MCF 10A (cell line): ENCODE data around the gene CGB8. TPM values are rescaled to one million over a fixed set of nuclear protein-coding genes. Genes with fewer than 3 reads are reported as not detected.
"Not testable (repeated sequence)": the region's sequence is repeated elsewhere in the genome, so short reads cannot be mapped to it uniquely, and the experiment has no call there.

Experiments used
- BruUV-seq: library from RNA; stranded (reverse); fragments of 400-500 nt; replicated peaks from 2 replicates; lab custom pipeline; 2021; lab: Mats Ljungman, UMichigan
- CTCF ChIA-PET: fragments of 300-600 bp; sonication (Branson Sonifier 250); formaldehyde crosslinking; extraction: SDS; loops from one replicate; lab custom pipeline; 2021; ENCODE audit warnings: antibody characterized with exemption, inconsistent platforms; lab: Yijun Ruan, JAX
- POLR2A ChIA-PET: fragments of 300-600, 350-650 bp; sonication (Branson Sonifier 250); formaldehyde crosslinking; extraction: SDS; loops from one replicate; lab custom pipeline; 2020; ENCODE audit warnings: antibody characterized with exemption, inconsistent platforms; lab: Yijun Ruan, JAX
- DNase-seq: peaks from one replicate; pipeline ENCODE4 v3.0.0-alpha.2; 2018; ENCODE audit not compliant: unreplicated experiment
- H3K27ac Mint-ChIP-seq: one replicate; pipeline ENCODE4 v1.8.0; 2022; ENCODE audit warnings: mild to moderate bottlenecking, low read depth, mixed read lengths; ENCODE audit not compliant: unreplicated experiment
- H3K27me3 Mint-ChIP-seq: one replicate; pipeline ENCODE4 v1.8.0; 2022; ENCODE audit warnings: mixed read lengths; ENCODE audit not compliant: insufficient read depth, unreplicated experiment
- H3K36me3 Mint-ChIP-seq: one replicate; pipeline ENCODE4 v1.8.0; 2022; ENCODE audit warnings: mild to moderate bottlenecking, moderate library complexity, mixed read lengths; ENCODE audit not compliant: insufficient read depth, unreplicated experiment
- H3K4me1 Mint-ChIP-seq: one replicate; pipeline ENCODE4 v1.8.0; 2022; ENCODE audit warnings: mixed read lengths; ENCODE audit not compliant: insufficient read depth, unreplicated experiment
- H3K4me3 Mint-ChIP-seq: one replicate; pipeline ENCODE4 v1.8.0; 2022; ENCODE audit warnings: mild to moderate bottlenecking, moderate library complexity, mixed read lengths; ENCODE audit not compliant: unreplicated experiment
- H3K9me3 Mint-ChIP-seq: one replicate; pipeline ENCODE4 v1.8.0; 2022; ENCODE audit warnings: mixed read lengths; ENCODE audit not compliant: unreplicated experiment
- CTCF ChIP-seq: fragments of 200-600 bp; IDR thresholded peaks from one replicate; pipeline ENCODE4 v1.8.0; 2022; ENCODE audit warnings: antibody characterized with exemption, mild to moderate bottlenecking; ENCODE audit not compliant: unreplicated experiment
- intact Hi-C: fragments of 100-400 bp; cut with micrococcal nuclease; formaldehyde crosslinking; loops from 2 replicates; pipeline ENCODE4 v1.14.1; 2022
- total RNA-seq: library from RNA; stranded (reverse); gene quantifications from 2 replicates; pipeline ENCODE4 v1.2.3, GENCODE V29; 2022

Gene CGB8
- total RNA-seq, 1 experiment from 2014 or later = 1.3 TPM

DNA sequence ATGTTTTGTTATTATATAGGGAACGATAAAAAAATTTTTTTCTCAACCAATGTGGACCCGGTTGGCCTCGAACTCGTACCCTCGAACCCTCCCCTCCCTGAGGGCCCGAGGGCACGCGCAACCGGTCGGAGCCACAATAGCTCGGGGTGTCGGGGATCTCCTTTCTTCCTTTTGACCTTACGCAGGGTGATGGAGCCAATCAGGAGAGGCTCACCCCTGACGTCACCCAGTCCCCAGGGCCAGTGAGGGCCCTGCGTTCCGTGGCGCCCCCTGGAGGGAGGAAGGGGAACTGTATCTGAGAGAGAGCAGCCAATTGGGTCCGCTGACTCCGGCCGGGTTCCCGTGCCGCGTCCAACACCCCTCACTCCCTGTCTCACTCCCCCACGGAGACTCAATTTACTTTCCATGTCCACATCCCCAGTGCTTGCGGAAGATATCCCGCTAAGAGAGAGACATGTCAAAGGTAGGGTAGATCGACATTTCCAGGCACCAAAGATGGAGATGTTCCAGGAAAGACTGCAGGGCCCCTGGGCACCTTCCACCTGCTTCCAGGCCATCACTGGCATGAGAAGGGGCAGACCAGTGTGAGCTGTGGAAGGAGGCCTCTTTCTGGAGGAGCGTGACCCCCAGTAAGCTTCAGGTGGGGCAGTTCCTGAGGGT lies 17.1 kb downstream of the CGB8 start, which contains the start of gene CGB2:
Gene CGB2 (plus strand): TSS at position 249 of the 660 bp plus-strand sequence. CDS start 206 bp downstream, at position 455.
- H3K27me3 Mint-ChIP-seq, CTCF ChIA-PET, H3K36me3 Mint-ChIP-seq, H3K4me3 Mint-ChIP-seq, POLR2A ChIA-PET, H3K9me3 Mint-ChIP-seq, DNase-seq, H3K4me1 Mint-ChIP-seq, intact Hi-C loops, BruUV-seq, H3K27ac Mint-ChIP-seq: not testable (repeated sequence)
- TF ChIP-seq CTCF = peak; percentile 42

DNA sequence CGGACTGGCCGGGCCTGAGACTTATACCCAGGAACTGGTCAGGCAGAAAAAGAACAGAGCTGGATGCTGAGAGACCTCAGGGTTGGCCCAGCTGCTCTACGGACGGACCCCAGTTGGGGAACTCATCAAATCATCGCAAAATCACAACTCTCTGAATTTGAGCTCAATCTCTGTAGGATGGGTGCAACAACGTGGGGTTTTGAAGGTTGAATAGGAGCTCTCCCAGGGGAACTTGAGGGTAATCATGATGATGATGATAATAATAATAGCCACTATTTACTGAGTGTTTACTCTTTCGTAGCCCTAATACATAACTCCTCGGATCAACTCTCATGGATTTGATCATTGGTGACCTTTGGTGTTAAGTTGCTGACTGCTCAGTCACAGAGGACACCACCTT lies 18.6 kb downstream of the CGB8 start:
- DNase-seq, H3K4me1 Mint-ChIP-seq, H3K27ac Mint-ChIP-seq, H3K9me3 Mint-ChIP-seq, H3K4me3 Mint-ChIP-seq, intact Hi-C loops, POLR2A ChIA-PET, BruUV-seq, H3K36me3 Mint-ChIP-seq, H3K27me3 Mint-ChIP-seq: not testable (repeated sequence)
- CTCF ChIA-PET = interaction anchor here (0.6 to 0.7 kb wide), 2 partner anchors 27 to 1275 kb away, joined by 3 read pairs; partner anchors contain the start of gene CGB7

- CTCF ChIA-PET = interaction anchor here (0.6 to 0.7 kb wide), 2 partner anchors 28 to 1274 kb away, joined by 3 read pairs; partner anchors contain the start of gene CGB7
- H3K4me1 Mint-ChIP-seq, DNase-seq, BruUV-seq, H3K9me3 Mint-ChIP-seq, intact Hi-C loops, H3K27ac Mint-ChIP-seq, POLR2A ChIA-PET, H3K4me3 Mint-ChIP-seq, H3K27me3 Mint-ChIP-seq, H3K36me3 Mint-ChIP-seq: not testable (repeated sequence)
These were observed 19.2 kb downstream of the CGB8 start for GRCh38 chr19:49029749-49030148.

- not testable (repeated sequence) for H3K36me3 Mint-ChIP-seq
These were observed 20.2 kb downstream of the CGB8 start for GRCh38 chr19:49028686-49029085.

GRCh38 chr19:49025599-49025998 lies 23.3 kb downstream of the CGB8 start:
- H3K36me3 Mint-ChIP-seq, H3K27me3 Mint-ChIP-seq, DNase-seq, H3K27ac Mint-ChIP-seq, intact Hi-C loops, CTCF ChIA-PET, BruUV-seq, H3K4me3 Mint-ChIP-seq, POLR2A ChIA-PET, H3K9me3 Mint-ChIP-seq: not testable (repeated sequence)
- peaks cover 15% of the 10 kb centered on the region for H3K4me1 Mint-ChIP-seq

More at GRCh38 chr19:49028686-49029085, 20.2 kb downstream of the CGB8 start:
- H3K4me1 Mint-ChIP-seq, H3K27me3 Mint-ChIP-seq, POLR2A ChIA-PET, H3K27ac Mint-ChIP-seq, H3K4me3 Mint-ChIP-seq, DNase-seq, intact Hi-C loops, CTCF ChIA-PET, BruUV-seq, H3K9me3 Mint-ChIP-seq: not testable (repeated sequence)

- H3K4me1 Mint-ChIP-seq = peaks cover 15% of the 10 kb centered on the region
- H3K27me3 Mint-ChIP-seq, H3K27ac Mint-ChIP-seq, H3K9me3 Mint-ChIP-seq, BruUV-seq, H3K4me3 Mint-ChIP-seq, POLR2A ChIA-PET, intact Hi-C loops, CTCF ChIA-PET, DNase-seq, H3K36me3 Mint-ChIP-seq: not testable (repeated sequence)
These were observed 23.8 kb downstream of the CGB8 start for GRCh38 chr19:49025088-49025487.

DNA sequence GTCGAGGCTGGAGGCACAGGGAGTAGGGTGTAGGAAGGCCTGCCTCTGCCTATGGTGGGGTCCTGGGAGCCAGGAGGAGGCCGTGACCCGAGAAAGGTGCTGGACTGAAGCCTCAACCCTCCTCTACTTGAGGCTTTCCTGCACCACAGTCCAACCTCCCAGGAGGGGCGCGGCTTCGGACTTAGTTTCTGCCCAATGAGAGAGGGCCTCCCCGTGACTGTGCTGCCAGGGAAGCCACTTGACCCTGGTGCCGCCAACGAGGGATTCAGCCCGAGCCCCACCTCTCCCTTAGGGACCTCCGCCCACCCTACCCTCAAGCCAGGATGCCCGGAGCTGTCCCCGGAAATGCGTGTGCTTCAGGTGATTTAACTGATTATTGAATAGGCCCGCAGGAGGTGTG lies 24.7 kb downstream of the CGB8 start, which contains the start of gene CGB3:
Gene CGB3 (minus strand): TSS at position 101 of the 400 bp plus-strand sequence. CDS start 362 bp downstream, outside the sequence.
- BruUV-seq, DNase-seq, intact Hi-C loops, H3K27ac Mint-ChIP-seq, H3K36me3 Mint-ChIP-seq, H3K4me3 Mint-ChIP-seq, H3K9me3 Mint-ChIP-seq, POLR2A ChIA-PET, CTCF ChIA-PET, H3K27me3 Mint-ChIP-seq: not testable (repeated sequence)
- H3K4me1 Mint-ChIP-seq = peaks cover 18% of the 10 kb centered on the region
